GM21447 (cell line): ENCODE results near the gene PRLR.
A peak's percentile ranks its signal among the peaks of the same experiment; 100 is the strongest.
"Not testable (repeated sequence)": the region's sequence is repeated elsewhere in the genome, so short reads cannot be mapped to it uniquely, and the experiment has no call there.

ENCODE experiments used
- ATAC-seq: cut with Tn5 transposase; IDR thresholded peaks from one replicate; pipeline ENCODE4 v1.9.1; 2021; ENCODE audit not compliant: unreplicated experiment

PRLR gene

GRCh38 chr5:35230038-35230611 lies at the start of gene PRLR:
TSS of gene PRLR (minus strand) at chr5:35230487. CDS start at chr5:35089620, 140,867 bp downstream.
- peak; percentile 7 for ATAC-seq

DNA sequence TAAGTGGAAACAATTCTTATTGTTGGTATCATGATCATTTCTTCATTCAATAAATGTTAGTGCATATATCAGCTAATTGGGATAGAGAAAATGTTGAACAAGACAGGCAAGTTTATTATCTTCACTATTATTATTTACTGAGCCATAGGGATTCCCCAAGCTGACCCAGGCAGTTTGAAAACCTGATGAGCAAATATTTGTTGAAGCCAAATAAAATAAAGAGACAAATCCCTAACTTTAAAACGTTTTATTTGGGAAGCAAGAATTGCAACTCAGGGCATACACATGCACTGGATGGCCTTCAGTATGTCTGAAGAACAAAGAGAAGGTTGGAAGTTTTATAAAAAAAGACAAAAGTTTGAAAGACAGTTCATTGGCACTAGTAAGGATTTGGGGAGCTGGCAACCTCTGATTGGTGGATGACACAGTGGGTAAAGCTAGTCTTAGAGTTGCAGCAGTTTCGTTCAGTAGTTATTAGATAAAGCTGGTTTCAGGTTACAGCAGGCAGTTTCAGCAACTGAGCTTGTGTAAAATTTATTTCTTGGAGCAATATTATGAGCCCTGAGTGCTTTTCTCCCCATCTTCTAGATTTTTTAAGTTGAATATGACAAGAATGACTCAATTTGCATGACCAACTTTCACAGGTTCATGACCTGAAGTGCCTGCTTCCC lies 44.7 kb upstream of the PRLR start:
- ATAC-seq: no peak

- ATAC-seq: no peak
These were observed 38.7 kb upstream of the PRLR start for GRCh38 chr5:35269006-35269405.

- no peak for ATAC-seq
These were observed 36.0 kb upstream of the PRLR start for GRCh38 chr5:35266276-35266675.

- ATAC-seq: no peak
These were observed 34.2 kb upstream of the PRLR start for GRCh38 chr5:35264509-35264908.

DNA sequence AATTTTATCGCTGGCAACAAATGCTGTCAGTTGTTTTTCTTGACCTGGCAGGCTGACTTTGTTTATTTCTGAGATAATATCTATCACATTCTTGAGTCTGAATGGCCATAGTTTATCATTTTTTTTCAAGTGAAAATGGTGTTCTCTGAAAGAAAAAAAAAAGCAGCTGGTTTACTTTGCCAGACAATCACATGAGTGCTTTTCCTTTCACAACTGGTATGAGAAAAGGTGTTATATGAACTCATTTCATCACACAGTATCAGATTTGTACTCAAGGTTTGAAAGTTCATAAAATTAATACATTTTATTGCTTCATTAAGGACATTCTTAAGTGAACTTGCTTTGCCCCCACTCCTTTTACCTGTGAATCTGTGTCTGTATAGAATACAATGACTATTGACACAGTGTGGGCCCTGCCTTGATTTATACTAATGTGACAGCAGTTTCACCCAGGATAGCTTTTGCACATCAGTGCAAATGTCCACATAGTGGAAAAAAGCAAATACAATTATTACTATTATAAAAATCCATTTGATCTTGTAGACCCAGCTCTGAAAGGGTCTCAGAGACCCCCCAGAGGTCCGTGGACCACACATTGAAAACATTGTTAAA lies 33.1 kb upstream of the PRLR start:
- no peak for ATAC-seq

- no peak for ATAC-seq
These were observed 23.3 kb upstream of the PRLR start for GRCh38 chr5:35253582-35253981.

DNA sequence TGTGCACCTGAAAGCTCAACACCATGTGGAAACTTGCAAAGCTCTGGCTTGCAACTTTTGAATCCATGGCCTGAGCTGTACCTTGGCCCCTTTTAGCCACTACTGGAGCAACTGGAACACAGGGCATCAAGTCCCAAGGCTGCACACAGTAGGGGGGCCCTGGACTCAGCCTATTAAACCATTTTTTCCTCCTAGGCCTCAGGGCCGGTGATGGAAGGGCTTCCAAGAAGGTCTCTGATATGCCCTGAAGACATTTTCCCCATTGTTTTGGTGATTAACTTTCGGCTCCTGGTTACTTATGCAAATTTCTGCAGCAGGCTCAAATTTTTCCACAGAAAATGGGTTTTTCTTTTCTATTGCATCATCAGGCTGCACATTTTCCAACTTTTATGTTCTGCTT lies 22.7 kb upstream of the PRLR start:
- no peak for ATAC-seq

DNA sequence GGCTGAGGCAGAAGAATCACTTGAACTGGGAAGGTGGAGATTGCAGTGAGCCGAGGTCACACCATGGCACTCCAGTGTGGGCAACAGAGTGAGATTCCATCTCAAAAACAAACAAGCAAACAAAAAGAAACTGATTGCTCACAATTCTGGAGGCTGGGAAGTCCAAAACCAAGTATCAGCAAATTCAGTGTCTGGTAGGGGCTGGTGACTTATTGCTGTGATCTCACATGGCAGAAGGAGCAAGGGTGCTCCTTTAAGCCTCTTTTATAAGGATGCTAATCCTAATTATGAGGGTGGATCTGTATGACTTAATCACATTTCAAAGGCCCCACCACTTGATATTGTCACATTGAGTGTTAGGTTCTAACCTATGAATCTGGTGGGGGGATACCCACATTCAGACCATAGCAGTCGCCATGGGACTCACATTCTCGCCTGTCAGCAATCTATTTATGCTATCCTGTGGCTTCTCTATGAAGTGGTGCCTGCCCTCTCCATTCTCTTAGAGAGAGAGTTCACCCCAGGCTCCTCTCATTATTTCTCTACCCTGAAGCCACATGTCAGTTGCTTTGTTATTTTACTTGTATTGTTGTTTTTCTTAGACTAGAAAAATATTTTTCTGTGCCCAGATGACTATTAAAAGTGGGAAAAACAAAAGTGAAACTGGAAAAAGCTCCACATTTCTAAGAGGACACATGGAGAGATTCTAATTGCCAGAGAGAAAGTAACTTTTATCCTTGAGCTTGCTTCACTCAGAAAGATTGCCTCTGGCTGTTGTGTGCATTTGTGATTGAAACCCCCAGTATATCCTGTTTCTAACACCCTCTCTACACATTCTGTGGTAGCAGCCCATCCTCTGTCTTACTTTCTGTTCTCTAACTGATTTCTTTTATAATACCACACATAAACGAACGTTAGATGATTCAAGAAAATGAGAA lies 18.8 kb upstream of the PRLR start:
- ATAC-seq: no peak

DNA sequence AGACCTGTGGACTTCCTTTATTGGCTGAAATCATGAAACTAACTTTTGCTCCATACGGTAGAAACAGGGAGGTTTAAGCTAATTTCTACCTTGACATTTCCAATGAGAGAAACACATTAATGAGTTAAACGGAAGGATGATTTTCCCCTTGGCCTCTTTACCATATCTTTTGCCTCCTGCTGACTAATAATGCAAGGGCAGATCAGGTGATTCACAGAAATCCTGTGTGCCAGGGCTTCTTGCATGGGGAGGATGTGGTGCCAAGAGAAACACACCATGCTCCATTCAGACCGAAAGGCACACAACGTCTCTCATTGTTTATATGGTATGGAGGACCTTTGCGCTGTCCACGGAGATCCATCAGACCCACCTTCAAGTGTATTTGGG lies 17.4 kb upstream of the PRLR start:
- no peak for ATAC-seq

DNA sequence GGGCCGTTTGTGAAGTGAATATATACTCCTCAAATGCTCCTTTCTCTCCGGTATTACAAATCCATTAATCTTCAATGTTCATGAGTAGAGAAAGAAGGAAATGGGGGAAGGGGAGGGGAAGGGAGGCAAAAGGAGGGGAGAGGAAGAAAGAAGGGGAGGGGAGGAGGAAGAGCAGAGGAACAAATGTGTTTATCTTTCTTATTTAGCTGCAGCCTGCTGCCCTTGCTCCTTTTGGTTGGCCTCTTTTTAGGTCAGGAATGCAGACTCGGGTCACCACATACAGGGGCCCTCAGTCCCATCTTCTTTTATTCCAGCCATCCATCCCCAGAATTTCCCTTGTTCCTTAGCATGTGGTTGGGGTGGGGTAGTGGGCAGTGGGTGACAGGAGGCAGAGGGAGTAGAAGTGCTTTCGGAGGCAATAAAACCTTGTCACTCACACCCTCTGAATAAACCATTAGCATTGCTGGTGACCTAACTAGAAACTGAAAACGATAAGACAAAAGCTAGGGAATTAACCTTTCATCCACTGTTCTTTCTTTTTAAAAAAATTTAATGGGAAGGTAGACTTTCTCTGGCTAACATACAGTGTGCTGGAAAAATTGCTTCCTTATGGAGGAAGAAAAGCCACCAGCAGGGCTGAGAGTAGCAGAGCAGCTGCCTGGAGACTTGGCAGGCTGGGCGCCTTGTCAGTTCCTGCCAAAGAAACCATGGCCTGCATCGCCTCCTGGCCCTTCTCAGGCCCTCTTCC lies 16.8 kb upstream of the PRLR start:
- ATAC-seq: no peak

DNA sequence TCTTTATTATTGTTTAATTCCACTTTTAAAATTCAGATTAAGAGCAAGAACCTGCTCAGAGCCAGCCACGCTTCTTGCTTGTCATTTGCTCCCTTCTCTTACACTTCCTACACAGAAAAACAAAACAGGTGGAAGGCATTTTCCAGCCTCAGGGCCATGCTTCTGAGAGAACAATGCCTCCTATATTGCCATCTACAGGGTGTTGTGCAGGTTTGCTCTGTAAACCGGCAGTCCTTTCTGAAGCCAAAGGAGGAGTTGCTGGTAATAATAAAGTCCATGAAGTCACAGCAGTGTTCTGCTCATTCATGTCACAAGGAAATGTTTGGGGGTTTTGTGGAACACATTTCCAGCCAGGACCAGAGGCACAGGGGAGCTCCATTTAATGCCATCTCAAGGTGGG lies 16.1 kb upstream of the PRLR start:
- no peak for ATAC-seq

- not testable (repeated sequence) for ATAC-seq
These were observed 15.1 kb upstream of the PRLR start for GRCh38 chr5:35245371-35245770.

DNA sequence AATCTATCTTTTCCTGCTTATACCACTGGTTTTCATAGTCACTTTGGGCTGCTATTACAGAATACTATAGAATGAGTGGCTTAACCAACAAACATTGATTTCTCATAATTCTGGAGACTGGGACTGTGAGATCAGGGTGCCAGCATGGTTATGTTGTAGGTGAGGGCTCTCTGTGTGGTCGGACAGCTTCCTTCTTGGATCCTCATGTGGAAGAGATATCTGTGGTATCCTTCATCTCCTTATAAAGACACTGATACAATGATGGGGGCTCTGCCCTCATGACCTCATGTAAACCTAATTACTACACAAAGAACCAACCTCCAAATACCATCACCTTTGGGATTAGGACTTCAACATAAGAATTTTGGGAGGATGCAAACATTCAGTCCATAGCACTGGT lies 13.9 kb upstream of the PRLR start:
- no peak for ATAC-seq

DNA sequence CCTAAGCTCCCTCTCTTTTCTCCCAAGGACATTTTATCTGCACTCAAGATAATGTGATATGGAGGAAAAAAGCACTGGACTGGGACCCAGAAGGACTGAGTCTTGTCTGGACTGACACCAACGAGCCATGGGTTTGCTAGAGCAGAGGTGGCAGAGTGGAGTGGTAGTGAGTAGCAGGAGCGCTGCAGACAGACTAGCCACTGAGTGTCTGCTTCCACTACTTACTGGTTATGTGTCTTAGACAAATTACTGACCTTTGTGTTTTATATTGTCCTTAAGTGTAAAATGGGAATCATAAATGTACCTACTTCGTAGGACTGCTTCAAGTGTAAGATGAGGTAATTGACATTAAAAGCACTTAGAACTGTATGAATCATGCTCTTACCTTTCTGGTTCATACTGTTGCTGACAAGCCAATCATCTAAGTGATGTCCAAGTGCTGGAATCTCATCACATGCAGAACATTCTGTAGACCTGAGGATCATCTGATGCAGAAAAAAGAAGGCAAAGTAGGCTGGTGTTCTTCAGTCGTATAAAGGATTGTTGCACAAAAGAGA lies 12.5 kb upstream of the PRLR start:
- ATAC-seq: no peak

DNA sequence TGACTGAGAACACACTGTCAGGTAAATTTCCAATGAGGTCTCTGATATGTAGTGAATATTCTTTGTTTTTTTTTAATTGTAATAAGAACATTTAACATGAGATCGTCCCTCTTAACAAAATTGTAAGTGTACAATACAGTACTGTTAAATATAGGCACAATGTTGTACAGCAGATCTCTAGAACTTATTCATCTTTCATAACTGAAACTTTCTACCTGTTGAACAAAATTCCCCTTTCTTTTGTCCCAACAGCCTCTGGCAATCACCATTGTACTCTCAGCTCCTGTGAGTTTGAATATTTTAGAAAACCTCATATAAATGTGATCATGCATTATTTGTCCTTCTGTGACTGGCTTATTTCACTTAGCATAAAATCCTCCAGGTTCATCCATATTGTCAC lies 10.6 kb upstream of the PRLR start:
- ATAC-seq: no peak

DNA sequence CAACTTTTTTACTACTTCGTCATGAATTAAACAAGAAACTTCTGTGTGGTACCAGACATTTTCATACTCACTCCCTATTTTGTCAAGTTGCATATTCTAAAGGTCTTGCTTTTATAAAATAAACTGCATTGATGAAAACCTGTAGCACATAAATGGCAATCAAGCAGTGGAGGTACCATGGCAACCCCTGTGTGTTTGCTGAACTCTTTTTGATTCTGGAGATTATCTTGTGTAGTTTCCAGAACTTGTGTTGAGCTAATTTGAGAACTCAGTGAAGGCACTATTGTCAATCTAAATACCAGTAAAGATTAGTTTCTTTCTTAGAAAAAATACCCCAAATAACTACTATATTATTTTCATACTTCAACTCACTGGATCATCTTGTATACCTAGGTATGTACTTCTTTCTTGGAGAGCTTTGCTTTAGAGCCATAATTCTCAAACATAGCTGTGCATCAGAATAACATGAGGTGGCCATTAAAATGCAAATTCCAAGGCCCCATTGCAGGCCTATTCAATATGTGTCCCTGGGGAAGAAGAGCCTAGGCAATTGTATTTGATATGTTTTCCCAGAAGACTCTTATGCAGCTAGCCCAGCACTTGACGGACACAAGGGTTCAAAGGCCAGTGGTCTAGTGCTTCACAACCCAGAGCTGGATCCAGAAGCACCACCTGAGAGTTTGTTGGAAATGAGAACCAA lies 9.8 kb upstream of the PRLR start:
- ATAC-seq: no peak

DNA sequence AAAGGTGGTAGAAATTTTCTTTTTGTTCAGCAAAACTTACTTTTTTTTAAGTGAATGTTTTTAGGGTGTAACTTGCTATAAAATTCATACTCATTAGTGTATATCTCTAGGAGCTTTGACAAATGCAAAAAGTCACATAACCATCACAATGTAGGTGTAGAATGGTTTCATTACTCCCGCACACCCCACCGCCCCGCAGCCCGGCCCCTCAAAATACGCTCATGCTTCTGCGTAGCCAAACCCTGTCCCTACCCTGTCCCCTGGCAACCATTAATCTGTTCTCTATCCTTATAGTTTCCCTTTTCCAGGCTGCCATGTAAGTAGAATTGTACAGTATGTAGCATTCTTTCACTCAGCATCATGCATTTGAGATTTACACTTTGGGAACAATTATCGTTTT lies 9.2 kb upstream of the PRLR start:
- no peak for ATAC-seq

DNA sequence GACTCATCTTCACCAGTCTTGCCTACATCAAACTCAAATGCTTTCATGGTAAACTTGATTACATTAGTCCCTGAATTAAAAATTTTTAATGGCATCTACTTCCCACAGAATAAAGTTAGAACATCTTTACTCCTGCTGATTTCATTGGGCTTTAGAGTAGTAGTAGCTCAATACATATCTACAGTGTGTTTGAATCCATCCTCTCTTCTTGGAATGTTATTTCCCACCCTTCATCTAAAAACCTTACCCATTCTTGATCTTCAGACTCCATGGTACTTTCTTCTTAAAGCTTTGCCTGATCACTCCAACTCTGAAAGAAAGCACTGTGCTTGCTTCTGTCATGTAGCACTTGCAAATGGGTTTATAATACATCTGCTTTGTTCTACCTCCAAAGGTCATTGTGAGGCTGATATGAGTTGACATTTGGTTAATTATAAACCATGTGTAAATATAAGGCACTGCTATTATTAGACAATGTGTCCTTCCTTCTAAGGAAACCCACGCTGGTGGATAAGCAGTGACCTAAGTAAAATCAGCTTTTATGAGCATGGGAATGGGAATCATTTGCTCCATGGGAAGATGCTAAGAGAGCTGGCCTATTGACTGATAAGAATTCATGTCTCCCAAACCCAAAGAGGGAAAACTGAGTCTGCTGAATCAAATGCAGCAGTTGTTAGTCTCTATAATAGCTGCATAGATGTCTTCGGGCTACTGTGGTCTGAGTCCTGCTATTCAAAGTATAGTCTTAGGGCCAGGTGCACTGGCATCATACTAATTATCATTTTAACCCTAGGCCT lies 7.5 kb upstream of the PRLR start:
- peak; percentile 86 for ATAC-seq
